ENCODE results near the gene RNF175.

Gene RNF175

GRCh38 chr4:153759407-153760316 is at the start of gene RNF175:
RNF175 (minus strand) TSS chr4:153760024; CDS start chr4:153759862, 162 bp downstream.
- in situ Hi-C loops (cut with HindIII; ENCODE audit: low pct_ligation_motif_present, low pct_unique_long_range_greater_than_20kb, low sequenced_read_pairs) = no loop called here
- DNase-seq = peak; percentile 9

GRCh38 chr4:153809307-153809706 is 49.5 kb upstream of the RNF175 start:
- DNase-seq = no peak
- in situ Hi-C loops (cut with HindIII; ENCODE audit: low pct_ligation_motif_present, low pct_unique_long_range_greater_than_20kb, low sequenced_read_pairs) = no loop called here

GRCh38 chr4:153808175-153808574 is 48.4 kb upstream of the RNF175 start:
- in situ Hi-C loops (cut with HindIII; ENCODE audit: low pct_ligation_motif_present, low pct_unique_long_range_greater_than_20kb, low sequenced_read_pairs) = no loop called here
- no peak for DNase-seq

- in situ Hi-C loops (cut with HindIII; ENCODE audit: low pct_ligation_motif_present, low pct_unique_long_range_greater_than_20kb, low sequenced_read_pairs) = no loop called here
- DNase-seq = no peak
Measured at GRCh38 chr4:153806073-153806472, 46.2 kb upstream of the RNF175 start.

GRCh38 chr4:153804722-153805121 is 44.9 kb upstream of the RNF175 start:
- in situ Hi-C loops (cut with HindIII; ENCODE audit: low pct_ligation_motif_present, low pct_unique_long_range_greater_than_20kb, low sequenced_read_pairs) = no loop called here
- no peak for DNase-seq

GRCh38 chr4:153799694-153800074 is 39.9 kb upstream of the RNF175 start:
- in situ Hi-C loops (cut with HindIII; ENCODE audit: low pct_ligation_motif_present, low pct_unique_long_range_greater_than_20kb, low sequenced_read_pairs) = no loop called here
- no peak for DNase-seq

- no peak for DNase-seq
- in situ Hi-C loops (cut with HindIII; ENCODE audit: low pct_ligation_motif_present, low pct_unique_long_range_greater_than_20kb, low sequenced_read_pairs) = no loop called here
Measured at GRCh38 chr4:153798901-153799693, 39.3 kb upstream of the RNF175 start.

GRCh38 chr4:153798420-153798819 is 38.6 kb upstream of the RNF175 start:
- in situ Hi-C loops (cut with HindIII; ENCODE audit: low pct_ligation_motif_present, low pct_unique_long_range_greater_than_20kb, low sequenced_read_pairs) = no loop called here
- no peak for DNase-seq

- in situ Hi-C loops (cut with HindIII; ENCODE audit: low pct_ligation_motif_present, low pct_unique_long_range_greater_than_20kb, low sequenced_read_pairs) = no loop called here
- no peak for DNase-seq
Measured at GRCh38 chr4:153794006-153794405, 34.2 kb upstream of the RNF175 start.

GRCh38 chr4:153792618-153793247 is 32.9 kb upstream of the RNF175 start:
- no peak for DNase-seq
- in situ Hi-C loops (cut with HindIII; ENCODE audit: low pct_ligation_motif_present, low pct_unique_long_range_greater_than_20kb, low sequenced_read_pairs) = no loop called here

- in situ Hi-C loops (cut with HindIII; ENCODE audit: low pct_ligation_motif_present, low pct_unique_long_range_greater_than_20kb, low sequenced_read_pairs) = no loop called here
- no peak for DNase-seq
Measured at GRCh38 chr4:153791746-153792617, 32.2 kb upstream of the RNF175 start.

- in situ Hi-C loops (cut with HindIII; ENCODE audit: low pct_ligation_motif_present, low pct_unique_long_range_greater_than_20kb, low sequenced_read_pairs) = no loop called here
- peak; percentile 5 for DNase-seq
Measured at GRCh38 chr4:153790962-153791551, 31.2 kb upstream of the RNF175 start.

- no peak for DNase-seq
- in situ Hi-C loops (cut with HindIII; ENCODE audit: low pct_ligation_motif_present, low pct_unique_long_range_greater_than_20kb, low sequenced_read_pairs) = no loop called here
Measured at GRCh38 chr4:153790500-153790865, 30.7 kb upstream of the RNF175 start.

- no peak for DNase-seq
- in situ Hi-C loops (cut with HindIII; ENCODE audit: low pct_ligation_motif_present, low pct_unique_long_range_greater_than_20kb, low sequenced_read_pairs) = no loop called here
Measured at GRCh38 chr4:153789741-153790499, 30.1 kb upstream of the RNF175 start.

- DNase-seq = no peak
Measured at GRCh38 chr4:153788413-153789276, 28.8 kb upstream of the RNF175 start, which contains the start of gene SFRP2. SFRP2 (minus strand) TSS chr4:153789083; CDS start chr4:153788835, 248 bp downstream.

GRCh38 chr4:153788051-153788412 is 28.2 kb upstream of the RNF175 start:
- in situ Hi-C loops (cut with HindIII; ENCODE audit: low pct_ligation_motif_present, low pct_unique_long_range_greater_than_20kb, low sequenced_read_pairs) = no loop called here
- DNase-seq = no peak

More at GRCh38 chr4:153788413-153789276, 28.8 kb upstream of the RNF175 start, which contains the start of gene SFRP2:
- in situ Hi-C loops (cut with HindIII; ENCODE audit: low pct_ligation_motif_present, low pct_unique_long_range_greater_than_20kb, low sequenced_read_pairs) = no loop called here
